SKM-1 treated with dmso at 0.1 percent for 144 hours (cell line): Measurements from ENCODE around the gene HOXB7.

Experiments
- DNase-seq: peaks from one replicate; lab custom pipeline; 2025; ENCODE audit not compliant: unreplicated experiment; lab: John Stamatoyannopoulos, UW

HOXB7 gene

DNA sequence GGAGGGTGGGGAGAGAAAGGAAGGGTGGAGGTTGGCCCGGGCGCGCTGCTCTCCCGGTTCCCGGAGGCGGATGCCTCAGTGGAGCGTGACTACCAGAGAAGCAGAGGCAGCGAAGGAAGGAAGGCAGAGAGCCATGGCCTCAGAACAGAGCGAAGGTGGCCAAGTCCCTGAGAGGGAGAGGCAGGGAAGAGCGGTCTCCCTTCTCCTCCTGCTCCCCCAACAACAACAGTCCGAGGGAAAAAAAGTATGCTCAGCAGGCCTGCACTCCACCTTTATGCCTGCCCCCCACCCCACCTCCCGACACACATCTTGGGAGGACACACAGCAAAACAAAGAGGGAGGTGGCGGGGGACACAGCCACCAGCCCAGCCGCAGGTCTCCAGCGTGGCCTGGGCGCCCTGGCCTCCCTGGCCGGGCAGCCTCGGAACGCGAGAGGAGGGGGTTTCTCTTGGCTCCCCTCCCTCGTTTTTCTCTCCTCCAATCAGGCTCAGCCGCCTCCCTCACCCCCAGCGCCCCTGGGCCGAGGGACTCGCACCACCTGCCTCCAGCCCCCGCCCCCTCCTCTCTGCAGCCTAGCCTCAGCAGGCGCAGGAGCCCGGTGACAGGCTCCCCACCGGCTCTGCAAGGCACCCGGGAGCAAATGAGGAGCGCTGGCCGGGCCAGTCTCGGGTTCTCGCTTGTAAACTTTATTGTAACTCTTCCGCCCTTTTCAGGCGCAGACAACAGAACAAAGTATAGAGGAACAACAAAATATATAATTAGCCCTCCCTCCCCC lies 1.1 kb upstream of the HOXB7 start:
- no peak for DNase-seq

DNA sequence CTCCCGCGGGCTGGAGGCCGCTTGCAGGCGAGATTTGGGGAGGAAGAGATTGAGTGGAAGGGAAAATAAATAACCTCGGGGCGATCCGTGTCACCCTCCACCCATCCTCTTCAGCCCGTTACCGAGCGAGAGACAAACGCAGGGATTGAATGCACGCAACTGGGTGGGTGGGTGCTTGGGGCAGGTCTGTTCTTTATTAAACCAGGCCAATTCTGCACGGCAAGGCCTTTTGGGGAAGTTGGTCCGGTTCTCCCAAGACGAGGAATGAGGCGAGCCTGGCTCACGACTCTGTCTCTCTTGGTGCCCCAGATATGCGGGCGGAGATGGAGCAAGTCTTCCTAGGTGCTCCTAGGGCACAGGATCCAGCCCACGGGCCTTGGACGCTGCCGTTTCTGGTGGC lies 396 bp upstream of the HOXB7 start:
- no peak for DNase-seq

GRCh38 chr17:48609759-48610281 lies 997 bp downstream of the HOXB7 start:
- no peak for DNase-seq

DNA sequence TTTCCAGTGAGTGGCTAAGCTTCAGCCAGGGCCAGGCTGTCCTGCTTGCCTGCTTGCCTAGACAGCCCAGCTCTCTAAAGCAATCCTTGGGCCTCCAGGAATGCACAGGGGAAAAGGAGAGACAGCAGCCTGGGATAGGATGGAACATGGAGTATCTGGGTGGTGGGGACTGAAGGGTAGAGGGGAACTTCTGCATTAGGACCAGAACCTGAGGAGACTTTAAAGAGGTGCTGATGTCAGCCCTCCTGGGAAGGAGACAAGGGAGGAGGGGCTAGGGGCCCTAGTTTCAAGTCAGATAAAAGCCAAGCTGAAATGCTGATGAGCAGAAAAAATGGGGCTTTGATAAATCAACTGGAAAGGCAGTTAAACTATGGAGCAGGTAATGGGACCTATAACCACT lies 1.8 kb downstream of the HOXB7 start:
- no peak for DNase-seq

GRCh38 chr17:48608494-48608834 lies 2.4 kb downstream of the HOXB7 start:
- no peak for DNase-seq

DNA sequence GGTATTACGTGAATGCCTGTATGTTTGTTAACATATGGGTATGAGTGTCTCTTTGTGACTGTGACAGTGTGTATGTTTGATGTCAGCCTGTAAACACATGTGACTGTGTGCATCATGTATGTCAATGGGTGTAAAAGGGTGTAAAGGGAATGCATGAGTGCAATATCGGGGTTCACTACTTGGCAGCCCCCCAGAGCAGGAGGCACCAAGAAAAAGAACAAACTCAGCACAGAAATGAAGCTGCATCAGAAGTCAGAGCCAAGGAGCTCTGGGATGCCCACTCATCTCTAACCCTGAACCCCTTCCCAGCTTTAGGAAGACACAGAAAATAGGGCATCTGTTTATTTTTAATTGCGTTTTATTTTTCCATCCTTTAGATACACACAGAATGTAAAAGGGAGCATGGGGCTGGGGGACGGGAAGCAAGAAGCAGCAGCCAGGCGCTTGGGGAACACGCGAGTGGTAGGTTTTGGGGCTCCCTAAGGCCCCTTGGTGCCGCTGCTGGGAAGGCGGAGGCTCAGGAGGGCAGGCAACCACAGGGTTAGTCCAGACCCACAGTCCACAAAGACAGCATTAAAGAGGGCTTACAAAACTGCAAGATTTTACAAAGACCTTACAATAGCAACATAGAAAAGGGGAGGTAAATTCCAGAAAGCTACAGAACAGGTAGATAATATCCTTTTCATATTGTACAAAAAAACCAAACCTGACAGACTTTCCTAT lies 3.8 kb downstream of the HOXB7 start:
- DNase-seq, result no peak

- DNase-seq, result no peak
These were observed 4.6 kb downstream of the HOXB7 start for GRCh38 chr17:48605991-48606891.

GRCh38 chr17:48605409-48605919 lies 5.4 kb downstream of the HOXB7 start:
- DNase-seq, result no peak

DNA sequence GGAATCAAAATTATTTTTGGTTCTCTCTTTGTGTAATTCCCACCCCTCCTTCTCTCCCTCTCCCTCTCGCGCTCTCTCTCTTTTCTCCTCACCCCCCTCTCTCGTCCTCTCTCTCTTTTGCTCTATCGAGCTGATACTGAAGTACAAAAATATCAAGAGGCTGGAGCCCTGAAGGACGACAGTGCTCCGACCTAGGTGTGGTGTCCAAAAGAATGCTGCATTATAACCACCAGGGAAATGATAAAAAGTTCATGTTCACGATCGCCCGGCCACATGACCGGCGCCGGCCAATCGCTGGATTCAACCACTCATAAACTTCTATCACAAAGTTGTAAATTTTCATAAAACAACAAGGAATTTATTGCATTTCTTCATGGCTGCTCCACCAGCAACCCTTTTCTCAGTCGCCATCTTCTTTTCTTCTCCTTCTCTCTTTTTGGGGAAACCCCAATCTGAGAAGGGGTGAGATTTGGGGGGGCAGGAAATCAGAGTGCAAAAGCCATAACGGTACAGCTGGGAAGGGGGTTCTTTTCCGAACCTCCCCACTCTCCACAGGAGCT lies 6.0 kb downstream of the HOXB7 start, which contains the start of gene HOXB6:
HOXB6 (minus strand) TSS at position 217 of the 560 bp plus-strand sequence. CDS start 6,836 bp downstream, outside the sequence.
- DNase-seq, result no peak

DNA sequence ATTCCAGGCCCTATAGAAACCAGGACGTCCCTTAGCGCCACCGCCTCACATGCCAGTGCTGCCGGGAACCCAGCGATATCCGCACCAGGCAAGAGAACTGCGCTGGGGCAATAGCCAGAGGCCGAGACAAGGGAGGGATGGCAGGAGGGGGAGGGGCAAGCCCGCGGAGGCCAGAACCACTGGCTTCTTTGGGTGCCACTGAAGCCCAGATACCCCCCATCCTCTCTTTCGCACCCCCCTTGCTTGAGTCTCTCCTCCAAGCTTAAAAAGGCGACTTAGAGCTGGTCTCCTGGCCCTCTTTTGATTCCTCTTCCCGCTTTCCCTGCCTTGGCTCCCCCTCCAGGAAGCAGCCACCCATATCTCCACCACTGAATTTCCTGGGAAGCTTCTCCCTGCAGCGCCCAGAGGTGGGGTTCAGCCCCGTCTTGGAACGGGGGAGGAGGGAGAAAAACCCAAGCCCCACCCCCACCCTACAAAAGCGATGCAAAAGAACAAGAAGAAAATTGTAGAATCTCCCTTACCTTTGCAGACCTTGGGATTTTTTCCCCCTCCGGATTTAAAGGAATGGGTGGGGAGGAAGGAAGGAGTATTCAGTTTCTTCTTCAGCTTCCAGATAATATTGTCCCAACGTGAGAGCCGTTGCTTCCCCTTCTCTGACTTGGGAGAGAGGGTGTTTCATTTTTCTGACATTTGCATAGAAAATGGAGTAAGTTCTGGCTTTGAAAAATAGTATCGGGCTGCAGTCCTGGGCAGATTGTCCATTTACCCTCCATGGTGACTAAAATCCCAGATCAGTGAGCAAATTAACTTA lies 6.7 kb downstream of the HOXB7 start:
- no peak for DNase-seq

- DNase-seq, result no peak
These were observed 9.0 kb downstream of the HOXB7 start for GRCh38 chr17:48601539-48602425.

DNA sequence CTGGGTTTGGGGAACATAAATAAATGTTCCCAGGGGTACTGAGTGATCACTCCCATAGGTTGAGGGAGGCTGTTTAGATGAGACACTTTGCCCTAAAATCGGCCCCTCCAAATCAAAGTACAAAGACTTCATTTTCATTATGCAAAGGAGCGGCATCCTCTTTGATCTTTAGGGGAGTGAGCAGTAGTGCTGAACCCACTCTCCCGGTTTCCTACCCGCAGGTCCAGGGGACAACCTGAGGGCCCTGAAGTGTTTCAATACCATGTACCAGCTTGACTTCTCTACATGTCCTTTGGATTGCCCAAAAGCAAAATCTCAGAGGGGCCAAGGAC lies 9.6 kb downstream of the HOXB7 start:
- no peak for DNase-seq

DNA sequence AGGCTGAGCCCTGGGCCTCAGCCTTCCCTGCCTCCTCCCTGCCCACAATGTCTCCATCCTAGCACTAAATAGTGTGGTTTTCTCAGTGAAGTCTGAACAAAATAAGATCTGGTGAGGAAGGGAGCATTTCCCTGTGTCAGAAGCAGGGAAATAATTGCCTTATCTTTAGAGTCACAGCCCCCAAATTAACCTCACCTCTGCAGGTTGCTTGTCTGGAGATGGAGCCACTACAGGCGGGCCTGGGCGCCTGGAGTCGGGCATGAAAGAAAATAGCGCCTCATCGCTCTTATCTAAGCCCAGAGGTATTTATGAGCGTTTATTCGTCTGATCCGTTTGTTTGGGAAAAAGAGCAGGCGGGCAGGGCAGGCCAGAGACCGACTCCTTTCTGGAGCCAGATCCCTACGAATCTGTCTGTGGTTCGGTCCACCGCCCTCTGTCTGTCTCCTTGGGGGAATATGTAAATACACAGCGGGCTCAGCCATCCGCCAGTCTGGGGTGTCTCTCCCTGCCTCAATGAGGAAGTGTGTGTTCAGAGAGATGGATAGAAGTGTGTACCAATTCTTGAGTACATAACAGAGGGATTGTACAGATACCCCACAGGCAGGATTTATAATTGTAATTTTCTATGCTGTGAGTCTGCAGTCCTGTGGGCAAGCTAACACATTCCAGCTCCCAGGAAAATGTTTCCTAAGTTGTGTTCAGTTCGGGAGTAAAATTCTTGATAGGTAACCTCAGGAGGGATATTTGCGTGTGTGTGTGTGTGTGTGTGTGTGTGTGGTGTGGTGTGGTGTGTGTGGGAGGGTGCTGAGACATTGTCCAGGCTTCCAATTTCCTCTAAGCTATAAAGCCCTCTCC lies 10.3 kb downstream of the HOXB7 start:
- DNase-seq, result no peak

DNA sequence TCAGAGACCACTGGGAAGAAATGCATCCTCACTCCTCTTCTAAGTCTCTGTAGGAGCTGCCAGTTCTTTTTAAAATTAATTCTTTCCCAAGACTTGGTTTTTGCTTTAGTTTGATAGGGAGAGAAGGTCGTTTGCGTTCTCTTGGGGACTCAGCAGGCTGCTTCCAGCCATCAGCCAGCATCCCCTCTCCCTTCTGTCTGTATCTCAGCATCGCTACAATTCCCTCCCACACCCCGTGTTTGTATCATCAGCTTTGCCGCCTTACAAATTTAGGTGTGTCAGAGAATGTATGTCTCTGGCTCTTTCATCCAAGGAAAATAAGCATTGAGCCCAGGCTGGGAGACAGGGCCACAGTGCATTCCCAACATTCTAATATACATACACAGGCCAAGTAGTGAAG lies 11.5 kb downstream of the HOXB7 start:
- DNase-seq, result no peak

GRCh38 chr17:48598736-48599135 lies 12.1 kb downstream of the HOXB7 start:
- no peak for DNase-seq

GRCh38 chr17:48597778-48598631 lies 12.8 kb downstream of the HOXB7 start:
- no peak for DNase-seq

GRCh38 chr17:48597528-48597777 lies 13.4 kb downstream of the HOXB7 start:
- DNase-seq, result no peak
